ENCODE data around the gene CYTH3. TPM values are rescaled to one million over a fixed set of nuclear protein-coding genes. Genes with fewer than 3 reads are reported as not detected.

The CYTH3 gene
- total RNA-seq, 5 donors from 2014 or later (not counting 1 experiment from before 2014, with no cell fraction given) = 5.0 to 16.3 (median 12.5) TPM

GRCh38 chr7:6249043-6249442 lies 23.4 kb downstream of the CYTH3 start:
- no peak for DNase-seq
- Mint-ChIP-seq H3K4me1 (peaks cover 7 to 24% (median 7%) of the 10 kb centered on the region in 3 donors), H3K4me3 (no peak overlapping the region), H3K27me3 (no peaks in the 10 kb centered on the region), H3K27ac (no peak overlapping the region), H3K36me3 (no peaks in the 10 kb centered on the region), H3K9me3 (no peaks in the 10 kb centered on the region)
- H3K36me3 ChIP-seq (ENCODE audit: control insufficient read depth in 2 of 2, extremely low read depth in 1 of 2, insufficient read depth in 1 of 2, low read length in 1 of 2) = no peaks in the 10 kb centered on the region
- no peaks in the 10 kb centered on the region for H3K27me3 ChIP-seq (replicated peaks in 1 of 2; ENCODE audit: control insufficient read depth in 2 of 2, extremely low read depth in 1 of 2, insufficient read depth in 2 of 2, low read length in 1 of 2)
- 86% methylated on average over 1 of the region's 4 CpGs for WGBS (ENCODE audit: insufficient coverage)
- no peaks in the 10 kb centered on the region for H3K4me1 ChIP-seq (ENCODE audit: control insufficient read depth in 1 of 2, extremely low read depth in 1 of 2, insufficient read depth in 2 of 2, low read length in 2 of 2)
- CTCF ChIA-PET = interaction anchor here in 1 of 2 donors (0.7 kb wide), 1 partner anchor 104 kb away, joined by 3 read pairs; no protein-coding TSS in a partner anchor
- H3K27ac ChIP-seq (ENCODE audit: low read length) = no peak overlapping the region
- no peaks in the 10 kb centered on the region for H3K9me3 ChIP-seq
- POLR2A ChIA-PET = no interaction called here
- H3K4me3 ChIP-seq (ENCODE audit: control insufficient read depth in 1 of 2, extremely low read depth in 1 of 2, low read length in 1 of 2) = no peak overlapping the region
- ATAC-seq (replicated peaks in 1 of 4) = no peak

- 100% methylated on average over 2 of the region's 6 CpGs for WGBS (ENCODE audit: insufficient coverage)
- H3K9me3 ChIP-seq = no peaks in the 10 kb centered on the region
- Mint-ChIP-seq H3K27me3 (no peaks in the 10 kb centered on the region), H3K4me3 (no peak overlapping the region), H3K9me3 (no peaks in the 10 kb centered on the region), H3K4me1 (peaks cover 7 to 24% (median 7%) of the 10 kb centered on the region in 3 donors), H3K27ac (no peak overlapping the region), H3K36me3 (no peaks in the 10 kb centered on the region)
- ChIA-PET CTCF (interaction anchor here in 1 of 2 donors (0.7 kb wide), 1 partner anchor 103 kb away, joined by 3 read pairs; no protein-coding TSS in a partner anchor), POLR2A (interaction anchor here in 1 of 2 donors (0.6 kb wide), 2 partner anchors 333 to 973 kb away, joined by 5 to 8 read pairs; no protein-coding TSS in a partner anchor)
- no peaks in the 10 kb centered on the region for H3K27me3 ChIP-seq (replicated peaks in 1 of 2; ENCODE audit: control insufficient read depth in 2 of 2, extremely low read depth in 1 of 2, insufficient read depth in 2 of 2, low read length in 1 of 2)
- no peak overlapping the region for H3K4me3 ChIP-seq (ENCODE audit: control insufficient read depth in 1 of 2, extremely low read depth in 1 of 2, low read length in 1 of 2)
- no peak overlapping the region for H3K27ac ChIP-seq (ENCODE audit: low read length)
- no peaks in the 10 kb centered on the region for H3K4me1 ChIP-seq (ENCODE audit: control insufficient read depth in 1 of 2, extremely low read depth in 1 of 2, insufficient read depth in 2 of 2, low read length in 2 of 2)
- H3K36me3 ChIP-seq (ENCODE audit: control insufficient read depth in 2 of 2, extremely low read depth in 1 of 2, insufficient read depth in 1 of 2, low read length in 1 of 2) = no peaks in the 10 kb centered on the region
- DNase-seq (no peak), ATAC-seq (replicated peaks in 1 of 4) (no peak)
Observed at GRCh38 chr7:6248581-6248980, 23.8 kb downstream of the CYTH3 start.

- Histone ChIP-seq H3K9me3 (no peaks in the 10 kb centered on the region), H3K36me3 (ENCODE audit: control insufficient read depth in 2 of 2, extremely low read depth in 1 of 2, insufficient read depth in 1 of 2, low read length in 1 of 2) (no peaks in the 10 kb centered on the region), H3K4me1 (ENCODE audit: control insufficient read depth in 1 of 2, extremely low read depth in 1 of 2, insufficient read depth in 2 of 2, low read length in 2 of 2) (peaks cover 0 to 10% of the 10 kb centered on the region in 2 experiments), H3K27me3 (replicated peaks in 1 of 2; ENCODE audit: control insufficient read depth in 2 of 2, extremely low read depth in 1 of 2, insufficient read depth in 2 of 2, low read length in 1 of 2) (no peaks in the 10 kb centered on the region), H3K27ac (ENCODE audit: low read length) (no peak overlapping the region), H3K4me3 (ENCODE audit: control insufficient read depth in 1 of 2, extremely low read depth in 1 of 2, low read length in 1 of 2) (no peak overlapping the region)
- Mint-ChIP-seq H3K27ac (no peak overlapping the region), H3K4me3 (no peak overlapping the region), H3K9me3 (no peaks in the 10 kb centered on the region), H3K36me3 (no peaks in the 10 kb centered on the region), H3K27me3 (no peaks in the 10 kb centered on the region), H3K4me1 (peaks cover under 1 to 20% (median 10%) of the 10 kb centered on the region in 3 donors)
- no peak for ATAC-seq (replicated peaks in 1 of 4)
- no peak for DNase-seq
- WGBS (ENCODE audit: insufficient coverage) = 91% methylated on average over 4 of the region's 8 CpGs
- ChIA-PET CTCF (no interaction called here), POLR2A (interaction anchor here in 1 of 2 donors (0.7 kb wide), 1 partner anchor 1415 kb away, joined by 3 read pairs; no protein-coding TSS in a partner anchor)
Observed at GRCh38 chr7:6246251-6246917, 26.0 kb downstream of the CYTH3 start.

- H3K27me3 Mint-ChIP-seq = no peaks in the 10 kb centered on the region
- no peaks in the 10 kb centered on the region for H3K9me3 Mint-ChIP-seq
- Histone ChIP-seq H3K36me3 (ENCODE audit: control insufficient read depth in 2 of 2, extremely low read depth in 1 of 2, insufficient read depth in 1 of 2, low read length in 1 of 2) (no peaks in the 10 kb centered on the region), H3K27ac (ENCODE audit: low read length) (no peak overlapping the region), H3K4me1 (ENCODE audit: control insufficient read depth in 1 of 2, extremely low read depth in 1 of 2, insufficient read depth in 2 of 2, low read length in 2 of 2) (peaks cover 0 to 14% of the 10 kb centered on the region in 2 experiments), H3K4me3 (ENCODE audit: control insufficient read depth in 1 of 2, extremely low read depth in 1 of 2, low read length in 1 of 2) (no peak overlapping the region), H3K9me3 (no peaks in the 10 kb centered on the region), H3K27me3 (replicated peaks in 1 of 2; ENCODE audit: control insufficient read depth in 2 of 2, extremely low read depth in 1 of 2, insufficient read depth in 2 of 2, low read length in 1 of 2) (no peaks in the 10 kb centered on the region)
- H3K36me3 Mint-ChIP-seq = no peaks in the 10 kb centered on the region
- CTCF ChIA-PET = no interaction called here
- H3K27ac Mint-ChIP-seq = no peak overlapping the region
- DNase-seq (no peak), ATAC-seq (replicated peaks in 1 of 4) (no peak)
- POLR2A ChIA-PET = no interaction called here
- H3K4me1 Mint-ChIP-seq = peaks cover 5 to 17% (median 11%) of the 10 kb centered on the region in 3 donors
- WGBS (ENCODE audit: insufficient coverage) = no CpG with 5 or more reads among the region's 3 CpGs
- no peak overlapping the region for H3K4me3 Mint-ChIP-seq
Observed at GRCh38 chr7:6244021-6244420, 28.4 kb downstream of the CYTH3 start.

- DNase-seq (no peak), ATAC-seq (replicated peaks in 1 of 4) (no peak)
- Mint-ChIP-seq H3K4me3 (no peak overlapping the region), H3K27me3 (no peaks in the 10 kb centered on the region), H3K9me3 (no peaks in the 10 kb centered on the region), H3K36me3 (no peaks in the 10 kb centered on the region), H3K4me1 (peaks cover 5 to 22% (median 11%) of the 10 kb centered on the region in 3 donors), H3K27ac (no peak overlapping the region)
- no peaks in the 10 kb centered on the region for H3K36me3 ChIP-seq (ENCODE audit: control insufficient read depth in 2 of 2, extremely low read depth in 1 of 2, insufficient read depth in 1 of 2, low read length in 1 of 2)
- no peak overlapping the region for H3K4me3 ChIP-seq (ENCODE audit: control insufficient read depth in 1 of 2, extremely low read depth in 1 of 2, low read length in 1 of 2)
- H3K9me3 ChIP-seq = no peaks in the 10 kb centered on the region
- ChIA-PET CTCF (no interaction called here), POLR2A (interaction anchor here in 1 of 2 donors (0.6 kb wide), 1 partner anchor 237 kb away, joined by 3 read pairs; no protein-coding TSS in a partner anchor)
- H3K27me3 ChIP-seq (replicated peaks in 1 of 2; ENCODE audit: control insufficient read depth in 2 of 2, extremely low read depth in 1 of 2, insufficient read depth in 2 of 2, low read length in 1 of 2) = no peaks in the 10 kb centered on the region
- 100% methylated on average over 4 of the region's 5 CpGs for WGBS (ENCODE audit: insufficient coverage)
- peaks cover 0 to 14% of the 10 kb centered on the region in 2 experiments for H3K4me1 ChIP-seq (ENCODE audit: control insufficient read depth in 1 of 2, extremely low read depth in 1 of 2, insufficient read depth in 2 of 2, low read length in 2 of 2)
- H3K27ac ChIP-seq (ENCODE audit: low read length) = peak overlapping the region; percentile 62
Observed at GRCh38 chr7:6243168-6243567, 29.3 kb downstream of the CYTH3 start.

- Mint-ChIP-seq H3K27ac (no peak overlapping the region), H3K4me1 (peaks cover 5 to 22% (median 11%) of the 10 kb centered on the region in 3 donors), H3K4me3 (no peak overlapping the region), H3K27me3 (no peaks in the 10 kb centered on the region), H3K9me3 (no peaks in the 10 kb centered on the region), H3K36me3 (no peaks in the 10 kb centered on the region)
- peaks cover 0 to 14% of the 10 kb centered on the region in 2 experiments for H3K4me1 ChIP-seq (ENCODE audit: control insufficient read depth in 1 of 2, extremely low read depth in 1 of 2, insufficient read depth in 2 of 2, low read length in 2 of 2)
- POLR2A ChIA-PET = interaction anchor here in 1 of 2 donors (1.4 kb wide), 1 partner anchor 21 kb away, joined by 5 read pairs; no protein-coding TSS in a partner anchor
- H3K4me3 ChIP-seq (ENCODE audit: control insufficient read depth in 1 of 2, extremely low read depth in 1 of 2, low read length in 1 of 2) = no peak overlapping the region
- H3K27ac ChIP-seq (ENCODE audit: low read length) = peak overlapping the region; percentile 62
- H3K9me3 ChIP-seq = no peaks in the 10 kb centered on the region
- CTCF ChIA-PET = interaction anchor here (0.7 to 1.4 kb wide), 3 partner anchors 14 to 21 kb away, joined by 4 to 12 read pairs (median 5); no protein-coding TSS in a partner anchor
- ATAC-seq (replicated peaks in 1 of 4) = no peak
- no peaks in the 10 kb centered on the region for H3K36me3 ChIP-seq (ENCODE audit: control insufficient read depth in 2 of 2, extremely low read depth in 1 of 2, insufficient read depth in 1 of 2, low read length in 1 of 2)
- 96% methylated on average over 4 of the region's 5 CpGs for WGBS (ENCODE audit: insufficient coverage)
- no peaks in the 10 kb centered on the region for H3K27me3 ChIP-seq (replicated peaks in 1 of 2; ENCODE audit: control insufficient read depth in 2 of 2, extremely low read depth in 1 of 2, insufficient read depth in 2 of 2, low read length in 1 of 2)
- no peak for DNase-seq
Observed at GRCh38 chr7:6242561-6242960, 29.9 kb downstream of the CYTH3 start.
